HepG2 (cell line): Measurements from ENCODE around the gene GALNTL6. TPM values are rescaled to one million over a fixed set of nuclear protein-coding genes. Genes with fewer than 3 reads are reported as not detected.

ENCODE experiments used
- ATAC-seq: fragments of 200-7000 bp; cut with Tn5 transposase; 3 replicates; pipeline ENCODE4 v1.9.1; 2020; ENCODE audit warnings: mild to moderate bottlenecking, moderate library complexity
- BruUV-seq: library from RNA; stranded (reverse); fragments of 400-500 nt; replicated peaks from 2 replicates; lab custom pipeline; 2021; lab: Mats Ljungman, UMichigan
- CTCF ChIA-PET: fragments of 300-600 bp; formaldehyde crosslinking; extraction: SDS; loops from one replicate; lab custom pipeline; 2021; ENCODE audit warnings: low total read pairs, inconsistent platforms, low intra/inter-chr PET ratio; lab: Yijun Ruan, JAX
- POLR2A ChIA-PET: fragments of 350-600 bp; sonication (Branson Sonifier 250); formaldehyde crosslinking; loops from one replicate; lab custom pipeline; 2020; ENCODE audit warnings: antibody characterized with exemption, inconsistent platforms; lab: Yijun Ruan, JAX
- DNase-seq: peaks from one replicate; pipeline ENCODE4 v3.0.0-alpha.2; 2015; ENCODE audit warnings: low spot score
- FAIRE-seq: peaks from 3 replicates; lab custom pipeline; 2011; peaks lifted over from hg19 to GRCh38; lab: Jason Lieb, UNC
- H2AFZ ChIP-seq: one replicate; pipeline ENCODE4 v1.6.1; 2011; ENCODE audit warnings: low read length, inconsistent platforms
- H3K27ac ChIP-seq: fragments of 300-600 bp; 3 replicates; pipeline ENCODE4 v1.8.0; 2011; ENCODE audit warnings: mixed run types, mild to moderate bottlenecking, mixed read lengths, low read length, inconsistent platforms; ENCODE audit not compliant: insufficient read depth; ENCODE audit errors: extremely low read length
- H3K27me3 ChIP-seq, 2 experiments: fragments of 200-600 bp in 1 of 2; 2 replicates in 1 of 2; 3 replicates in 1 of 2; pipeline versions ENCODE4 v1.6.0 to v1.8.0; 2011; ENCODE audit warnings: low read length in 2 of 2, mild to moderate bottlenecking in 2 of 2, moderate library complexity in 2 of 2, inconsistent platforms in 1 of 2; ENCODE audit not compliant: insufficient read depth in 2 of 2, control insufficient read depth in 1 of 2
- H3K36me3 ChIP-seq, 2 experiments: fragments of 200-600 bp in 1 of 2; replicated peaks in 1 of 2; 2 replicates in 1 of 2; 3 replicates in 1 of 2; pipeline versions ENCODE4 v1.5.1 to v1.8.0; 2011; ENCODE audit warnings: low read length in 2 of 2, inconsistent platforms in 1 of 2; ENCODE audit not compliant: insufficient read depth in 2 of 2, control insufficient read depth in 1 of 2
- H3K4me1 ChIP-seq: 2 replicates; pipeline ENCODE4 v1.5.1; 2012; ENCODE audit warnings: low read length, inconsistent platforms; ENCODE audit not compliant: insufficient read depth
- H3K4me2 ChIP-seq: 2 replicates; pipeline ENCODE4 v1.6.0; 2011; ENCODE audit warnings: low read depth, low read length, inconsistent platforms
- H3K4me3 ChIP-seq, 3 experiments: fragments of 200-600 bp in 1 of 3; sonication (generic), shearing (Covaris generic) in 1 of 3; replicated peaks in 1 of 3; 2 replicates each; pipeline ENCODE4 v1.5.1; 2011 to 2016; ENCODE audit warnings: low read length in 3 of 3, inconsistent platforms in 2 of 3, low read depth in 2 of 3, mild to moderate bottlenecking in 2 of 3, control low read depth in 1 of 3, mixed read lengths in 1 of 3; ENCODE audit not compliant: insufficient read depth in 1 of 3
- H3K79me2 ChIP-seq: one replicate; pipeline ENCODE4 v1.6.1; 2011; ENCODE audit warnings: low read length, inconsistent platforms; ENCODE audit not compliant: insufficient read depth
- H3K9ac ChIP-seq: 2 replicates; pipeline ENCODE4 v1.6.0; 2011; ENCODE audit warnings: mild to moderate bottlenecking, low read depth, low read length, inconsistent platforms; ENCODE audit not compliant: insufficient read depth
- H3K9me3 ChIP-seq: 2 replicates; pipeline ENCODE4 v1.5.1; 2012; ENCODE audit warnings: mild to moderate bottlenecking, low read length
- H4K20me1 ChIP-seq: 2 replicates; pipeline ENCODE4 v1.6.0; 2011; ENCODE audit warnings: inconsistent platforms, mild to moderate bottlenecking, low read length, moderate library complexity; ENCODE audit not compliant: insufficient read depth
- GPBP1L1 ChIP-seq: sonication (generic); formaldehyde crosslinking; IDR thresholded peaks from 2 replicates; pipeline ENCODE4 v1.5.0; 2020; ENCODE audit warnings: mild to moderate bottlenecking, missing genetic modification reagents
- HHEX ChIP-seq: IDR thresholded peaks from 2 replicates; pipeline ENCODE4 v1.6.1; 2016; ENCODE audit warnings: control low read depth
- IKZF4 ChIP-seq: sonication (generic); formaldehyde crosslinking; IDR thresholded peaks from 2 replicates; pipeline ENCODE4 v1.5.1; 2020; ENCODE audit warnings: borderline replicate concordance, mild to moderate bottlenecking, low read depth, missing genetic modification reagents; ENCODE audit errors: not compliant biosample characterization
- KAT8 ChIP-seq: IDR thresholded peaks from 2 replicates; pipeline ENCODE4 v1.6.1; 2016; ENCODE audit warnings: missing genetic modification reagents, missing compliant biosample characterization
- MEF2D ChIP-seq: sonication (generic); formaldehyde crosslinking; IDR thresholded peaks from 2 replicates; pipeline ENCODE4 v1.5.1; 2020; ENCODE audit warnings: mild to moderate bottlenecking, missing genetic modification reagents
- NR2F2 ChIP-seq: IDR thresholded peaks from 2 replicates; pipeline ENCODE4 v1.6.1; 2012; ENCODE audit warnings: low read depth, inconsistent platforms, borderline replicate concordance
- ONECUT2 ChIP-seq: sonication (generic); formaldehyde crosslinking; IDR thresholded peaks from 2 replicates; pipeline ENCODE4 v1.4.0; 2020; ENCODE audit warnings: missing genetic modification reagents
- PHF5A ChIP-seq: IDR thresholded peaks from one replicate; pipeline ENCODE4 v1.6.1; 2018; ENCODE audit warnings: low read depth, missing genetic modification reagents; ENCODE audit not compliant: unreplicated experiment
- PRPF4 ChIP-seq: fragments of 200-400 bp; formaldehyde crosslinking; IDR thresholded peaks from 2 replicates; pipeline ENCODE4 v1.6.1; 2016; ENCODE audit warnings: low read length, low read depth; ENCODE audit not compliant: poor library complexity, severe bottlenecking
- REPIN1 ChIP-seq: sonication (generic); formaldehyde crosslinking; IDR thresholded peaks from 2 replicates; pipeline ENCODE4 v1.8.0; 2022; ENCODE audit warnings: missing genetic modification reagents, low read depth, mild to moderate bottlenecking, borderline replicate concordance
- RFX5 ChIP-seq: IDR thresholded peaks from 2 replicates; pipeline ENCODE4 v1.6.1; 2011; ENCODE audit warnings: low read depth, low read length, improper control_type of control experiment
- TBL1XR1 ChIP-seq: fragments of 150-350 bp; IDR thresholded peaks from 2 replicates; pipeline ENCODE4 v1.6.1; 2014; ENCODE audit warnings: borderline replicate concordance, low read length; ENCODE audit not compliant: partially characterized antibody
- ZHX1 ChIP-seq: sonication (generic); formaldehyde crosslinking; IDR thresholded peaks from 2 replicates; pipeline ENCODE4 v1.8.1; 2022; ENCODE audit warnings: low read depth, mild to moderate bottlenecking, missing genetic modification reagents
- ZKSCAN1 ChIP-seq: fragments of 150-350 bp; IDR thresholded peaks from 2 replicates; pipeline ENCODE4 v1.6.1; 2014; ENCODE audit warnings: low read length
- ZMYM3 ChIP-seq: sonication (generic); formaldehyde crosslinking; IDR thresholded peaks from 2 replicates; pipeline ENCODE4 v1.5.1; 2020; ENCODE audit warnings: mild to moderate bottlenecking, missing genetic modification reagents
- ZMYM4 ChIP-seq: sonication (generic); formaldehyde crosslinking; IDR thresholded peaks from 2 replicates; pipeline ENCODE4 v1.8.1; 2023; ENCODE audit warnings: mild to moderate bottlenecking, missing genetic modification reagents
- ZNF598 ChIP-seq: sonication (generic); formaldehyde crosslinking; IDR thresholded peaks from 2 replicates; pipeline ENCODE4 v1.5.1; 2020; ENCODE audit warnings: mild to moderate bottlenecking, missing genetic modification reagents, borderline replicate concordance
- ZNF775 ChIP-seq: sonication (generic); formaldehyde crosslinking; IDR thresholded peaks from 2 replicates; pipeline ENCODE4 v1.4.0; 2020; ENCODE audit warnings: missing genetic modification reagents, mild to moderate bottlenecking, moderate library complexity, borderline replicate concordance
- ZNF83 ChIP-seq: sonication (generic); formaldehyde crosslinking; IDR thresholded peaks from 2 replicates; pipeline ENCODE4 v1.4.0; 2020; ENCODE audit warnings: missing genetic modification reagents, mild to moderate bottlenecking, borderline replicate concordance
- ZUFSP ChIP-seq: sonication (generic); formaldehyde crosslinking; IDR thresholded peaks from 2 replicates; pipeline ENCODE4 v1.9.0; 2021; ENCODE audit warnings: missing genetic modification reagents, mild to moderate bottlenecking, borderline replicate concordance
- WGBS: methylation state at CpG from one replicate; pipeline ENCODE4 v1.1.6; 2017; ENCODE audit warnings: low lambda C conversion rate; 5-methylcytosine and 5-hydroxymethylcytosine counted together
- in situ Hi-C: cut with HindIII; loops from 2 replicates; pipeline ENCODE4 v1.10.0; 2017; ENCODE audit warnings: low pct_unique_long_range_greater_than_20kb; ENCODE audit not compliant: extremely low pct_ligation_motif_present
- intact Hi-C: fragments of 100-400 bp; cut with micrococcal nuclease; formaldehyde crosslinking; loops from one replicate; pipeline ENCODE4 v1.10.0; 2022; ENCODE audit not compliant: unreplicated experiment
- polyA plus RNA-seq, 8 experiments: library from polyadenylated mRNA; depleted of rRNA in 3 of 8; stranded (reverse) in 7 of 8; unstranded in 1 of 8; fragments of >200 nt; fragmentation: Illumina TruSeq in 4 of 8; extraction: Trizol in 4 of 8; gene quantifications; 2 replicates each; pipeline versions ENCODE4 v1.2.1 to v1.2.3, GENCODE V29; 2011 to 2016; ENCODE audit warnings: low read depth in 4 of 8, missing spikeins in 1 of 8, mixed read lengths in 1 of 8; ENCODE audit not compliant: insufficient read depth in 1 of 8
- total RNA-seq, 5 experiments: library from RNA; depleted of rRNA; stranded (reverse); fragments of >200 nt; fragmentation: Illumina TruSeq; extraction: Trizol; gene quantifications; 2 replicates each; pipeline ENCODE4 v1.2.3, GENCODE V29; 2016; ENCODE audit warnings: low read depth in 1 of 5

Gene GALNTL6
- total and polyA plus RNA-seq, 2 of the 13 experiments (the other 11 are each of a cell fraction or from before 2014, with no cell fraction given), result not detected

- Histone ChIP-seq H3K9ac (no peak overlapping the region), H3K79me2 (no peaks in the 10 kb centered on the region), H4K20me1 (no peaks in the 10 kb centered on the region), H3K4me3 (no peak overlapping the region), H3K4me1 (no peaks in the 10 kb centered on the region), H3K27me3 (no peaks in the 10 kb centered on the region; a peak in 1 of 5 replicates), H3K4me2 (no peak overlapping the region), H3K36me3 (no peaks in the 10 kb centered on the region), H3K9me3 (no peaks in the 10 kb centered on the region), H3K27ac (no peak overlapping the region), H2AFZ (no peak overlapping the region)
- DNase-seq (no peak), ATAC-seq (no peak), FAIRE-seq (no peak)
- ChIA-PET CTCF (no interaction called here), POLR2A (no interaction called here)
- in situ Hi-C loops (loop anchor here (10.0 to 25.0 kb wide), 2 partner anchors 363 to 975 kb away; no protein-coding TSS in a partner anchor), intact Hi-C loops (no loop called here)
- TF ChIP-seq ZMYM4 (CRISPR knock-in tag) (no peak), ZNF83 (CRISPR knock-in tag) (no peak), ONECUT2 (CRISPR knock-in tag) (no peak), NR2F2 (no peak), PRPF4 (no peak), GPBP1L1 (no peak), IKZF4 (CRISPR knock-in tag) (no peak), HHEX (CRISPR knock-in tag) (no peak), ZHX1 (CRISPR knock-in tag) (no peak), RFX5 (no peak), ZUFSP (CRISPR knock-in tag) (no peak), ZNF598 (no peak), ZMYM3 (CRISPR knock-in tag) (no peak), KAT8 (CRISPR knock-in tag) (no peak), ZKSCAN1 (no peak), MEF2D (CRISPR knock-in tag) (no peak), PHF5A (CRISPR knock-in tag) (no peak), TBL1XR1 (no peak), ZNF775 (CRISPR knock-in tag) (no peak), REPIN1 (CRISPR knock-in tag) (no peak)
- 28% methylated on average over 8 of the region's 8 CpGs for WGBS
- no TSS peak for BruUV-seq
These were observed 36.5 kb downstream of the GALNTL6 start for GRCh38 chr4:171849686-171850222.
